Esophagus squamous epithelium (tissue), 4 donors: Measurements from ENCODE around the gene SLC26A4.

Experiments used
- CTCF ChIP-seq, 6 experiments: fragments of 450-650 bp in 4 of 6; fragments of 200-600 bp in 2 of 6; sonication (generic) in 2 of 6; IDR thresholded peaks; one replicate each; pipeline ENCODE4 v1.5.1; 2016 to 2019; ENCODE audit warnings: antibody characterized with exemption in 6 of 6, mild to moderate bottlenecking in 4 of 6, moderate library complexity in 4 of 6
- POLR2A ChIP-seq, 4 donors: fragments of 450-650 bp; IDR thresholded peaks; one replicate each; pipeline ENCODE4 v1.6.1; 2017; ENCODE audit warnings: antibody characterized with exemption in 4 of 4, mild to moderate bottlenecking in 4 of 4, moderate library complexity in 3 of 4

GRCh38 chr7:107652642-107653041 lies 8.0 kb upstream of the SLC26A4 start:
- TF ChIP-seq POLR2A (IDR thresholded peaks at IDR 0.05) (no peak), CTCF (IDR thresholded peaks at IDR 0.05) (no peak)
